ENCODE data around the gene NET1. TPM values are rescaled to one million over a fixed set of nuclear protein-coding genes. Genes with fewer than 3 reads are reported as not detected.
A peak's percentile ranks its signal among the peaks of the same experiment; 100 is the strongest.
"Not testable (repeated sequence)": the region's sequence is repeated elsewhere in the genome, so short reads cannot be mapped to it uniquely, and the experiment has no call there.

The NET1 gene
- total RNA-seq, 1 donor from 2014 or later, result 113 TPM

DNA sequence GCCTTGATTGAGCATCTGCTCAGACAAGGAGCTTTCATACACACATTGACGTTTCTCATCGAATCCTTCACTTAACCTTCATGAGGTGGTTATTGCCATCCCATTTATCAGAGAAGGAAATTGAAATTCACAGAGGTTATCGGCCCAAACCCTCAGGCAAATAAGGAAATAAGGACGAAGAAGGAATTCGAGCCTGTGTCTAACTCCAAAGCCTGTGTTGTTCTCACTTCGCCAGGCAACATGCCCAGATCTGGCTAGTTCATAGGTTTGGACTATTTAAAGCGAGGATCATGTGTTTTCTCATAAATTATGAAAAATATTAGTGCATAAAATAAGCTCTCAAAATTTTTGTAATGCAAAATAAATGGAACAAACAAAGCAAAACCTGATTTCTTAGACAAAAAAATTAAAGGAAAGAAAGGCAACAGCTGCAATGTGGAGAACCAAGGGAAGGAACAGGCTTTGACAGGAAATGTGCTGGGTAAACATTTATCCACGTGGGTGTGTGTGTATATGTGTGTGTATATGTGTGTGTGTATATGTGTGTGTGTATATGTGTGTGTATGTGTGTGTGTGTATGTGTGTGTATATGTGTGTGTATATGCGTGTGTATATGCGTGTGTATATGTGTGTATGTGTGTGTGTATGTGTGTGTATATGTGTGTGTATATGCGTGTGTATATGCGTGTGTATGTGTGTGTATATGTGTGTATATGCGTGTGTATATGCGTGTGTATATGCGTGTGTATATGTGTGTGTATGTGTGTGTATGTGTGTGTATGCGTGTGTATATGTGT lies 42.8 kb upstream of the NET1 start:
- Histone ChIP-seq H3K36me3 (ENCODE audit: control insufficient read depth, insufficient read depth, low read length) (no peaks in the 10 kb centered on the region), H3K4me3 (ENCODE audit: low read depth, low read length) (no peak overlapping the region), H3K27me3 (ENCODE audit: control insufficient read depth, insufficient read depth, low read length) (peaks cover 22% of the 10 kb centered on the region)
- TF ChIP-seq, protein P1, sequence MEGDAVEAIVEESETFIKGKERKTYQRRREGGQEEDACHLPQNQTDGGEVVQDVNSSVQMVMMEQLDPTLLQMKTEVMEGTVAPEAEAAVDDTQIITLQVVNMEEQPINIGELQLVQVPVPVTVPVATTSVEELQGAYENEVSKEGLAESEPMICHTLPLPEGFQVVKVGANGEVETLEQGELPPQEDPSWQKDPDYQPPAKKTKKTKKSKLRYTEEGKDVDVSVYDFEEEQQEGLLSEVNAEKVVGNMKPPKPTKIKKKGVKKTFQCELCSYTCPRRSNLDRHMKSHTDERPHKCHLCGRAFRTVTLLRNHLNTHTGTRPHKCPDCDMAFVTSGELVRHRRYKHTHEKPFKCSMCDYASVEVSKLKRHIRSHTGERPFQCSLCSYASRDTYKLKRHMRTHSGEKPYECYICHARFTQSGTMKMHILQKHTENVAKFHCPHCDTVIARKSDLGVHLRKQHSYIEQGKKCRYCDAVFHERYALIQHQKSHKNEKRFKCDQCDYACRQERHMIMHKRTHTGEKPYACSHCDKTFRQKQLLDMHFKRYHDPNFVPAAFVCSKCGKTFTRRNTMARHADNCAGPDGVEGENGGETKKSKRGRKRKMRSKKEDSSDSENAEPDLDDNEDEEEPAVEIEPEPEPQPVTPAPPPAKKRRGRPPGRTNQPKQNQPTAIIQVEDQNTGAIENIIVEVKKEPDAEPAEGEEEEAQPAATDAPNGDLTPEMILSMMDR (IDR thresholded peaks at IDR 0.05; ENCODE audit: insufficient read depth, low read length, poor library complexity, severe bottlenecking), result no peak
- DNase-seq (ENCODE audit: low read depth), result no peak

DNA sequence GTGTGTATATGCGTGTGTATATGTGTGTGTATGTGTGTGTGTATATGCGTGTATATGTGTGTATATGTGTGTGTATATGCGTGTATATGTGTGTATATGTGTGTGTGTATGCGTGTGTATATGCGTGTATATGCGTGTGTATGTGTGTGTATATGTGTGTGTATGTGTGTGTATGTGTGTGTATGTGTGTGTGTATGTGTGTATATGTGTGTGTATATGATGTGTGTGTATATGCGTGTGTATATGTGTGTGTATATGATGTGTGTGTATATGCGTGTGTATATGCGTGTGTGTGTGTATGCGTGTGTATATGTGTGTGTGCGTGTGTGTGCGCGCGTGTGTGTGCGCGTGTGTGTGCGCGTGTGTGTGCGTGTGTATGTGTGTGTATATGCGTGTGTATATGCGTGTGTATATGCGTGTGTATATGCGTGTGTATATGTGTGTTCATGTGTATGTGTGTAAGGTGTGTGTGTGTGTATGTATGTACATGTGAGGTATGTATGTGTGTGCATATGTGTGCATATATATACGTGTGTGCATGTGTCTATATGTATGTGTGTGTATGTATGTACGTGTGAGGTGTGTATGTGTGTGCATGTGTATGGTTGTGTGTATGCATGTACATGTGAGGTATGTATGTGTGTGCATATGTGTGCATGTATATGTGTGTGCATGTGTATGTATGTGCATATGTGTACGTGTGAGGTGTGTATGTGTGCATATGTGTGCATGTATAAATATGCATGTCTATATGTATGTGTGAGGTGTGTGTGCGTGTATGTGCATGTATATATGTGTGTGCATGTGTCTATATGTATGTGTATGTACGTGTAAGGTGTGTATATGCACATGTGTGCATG lies 41.6 kb upstream of the NET1 start:
- TF ChIP-seq, protein P1 (IDR thresholded peaks at IDR 0.05; ENCODE audit: insufficient read depth, low read length, poor library complexity, severe bottlenecking), result no peak
- H3K27me3 ChIP-seq (ENCODE audit: control insufficient read depth, insufficient read depth, low read length), result peaks cover 12% of the 10 kb centered on the region
- DNase-seq (ENCODE audit: low read depth), result no peak
- no peaks in the 10 kb centered on the region for H3K36me3 ChIP-seq (ENCODE audit: control insufficient read depth, insufficient read depth, low read length)
- H3K4me3 ChIP-seq (ENCODE audit: low read depth, low read length), result no peak overlapping the region

DNA sequence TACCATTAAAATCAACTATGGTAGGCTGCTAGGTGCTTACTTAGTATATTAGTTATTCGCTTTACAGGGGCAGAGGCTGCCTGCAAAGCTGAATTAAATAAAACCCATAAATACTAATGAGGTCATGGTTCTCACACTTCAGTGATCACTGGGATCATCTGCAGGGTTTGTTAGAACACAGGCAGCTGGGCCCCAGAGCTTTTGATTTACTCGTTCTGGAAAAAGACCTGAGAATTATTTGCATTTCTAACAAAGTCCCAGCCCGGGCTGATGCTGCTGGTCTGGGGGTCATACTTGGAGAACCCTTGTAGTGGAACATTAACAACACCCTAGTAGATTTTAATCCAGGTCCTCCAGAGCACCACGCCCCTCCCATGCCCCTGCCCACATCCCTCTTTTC lies 39.0 kb upstream of the NET1 start:
- no peak overlapping the region for H3K4me3 ChIP-seq (ENCODE audit: low read depth, low read length)
- peak; percentile 7 for DNase-seq (ENCODE audit: low read depth)
- H3K27me3 ChIP-seq (ENCODE audit: control insufficient read depth, insufficient read depth, low read length), result no peaks in the 10 kb centered on the region
- H3K36me3 ChIP-seq (ENCODE audit: control insufficient read depth, insufficient read depth, low read length), result no peaks in the 10 kb centered on the region
- TF ChIP-seq, protein P1 (IDR thresholded peaks at IDR 0.05; ENCODE audit: insufficient read depth, low read length, poor library complexity, severe bottlenecking), result no peak

DNA sequence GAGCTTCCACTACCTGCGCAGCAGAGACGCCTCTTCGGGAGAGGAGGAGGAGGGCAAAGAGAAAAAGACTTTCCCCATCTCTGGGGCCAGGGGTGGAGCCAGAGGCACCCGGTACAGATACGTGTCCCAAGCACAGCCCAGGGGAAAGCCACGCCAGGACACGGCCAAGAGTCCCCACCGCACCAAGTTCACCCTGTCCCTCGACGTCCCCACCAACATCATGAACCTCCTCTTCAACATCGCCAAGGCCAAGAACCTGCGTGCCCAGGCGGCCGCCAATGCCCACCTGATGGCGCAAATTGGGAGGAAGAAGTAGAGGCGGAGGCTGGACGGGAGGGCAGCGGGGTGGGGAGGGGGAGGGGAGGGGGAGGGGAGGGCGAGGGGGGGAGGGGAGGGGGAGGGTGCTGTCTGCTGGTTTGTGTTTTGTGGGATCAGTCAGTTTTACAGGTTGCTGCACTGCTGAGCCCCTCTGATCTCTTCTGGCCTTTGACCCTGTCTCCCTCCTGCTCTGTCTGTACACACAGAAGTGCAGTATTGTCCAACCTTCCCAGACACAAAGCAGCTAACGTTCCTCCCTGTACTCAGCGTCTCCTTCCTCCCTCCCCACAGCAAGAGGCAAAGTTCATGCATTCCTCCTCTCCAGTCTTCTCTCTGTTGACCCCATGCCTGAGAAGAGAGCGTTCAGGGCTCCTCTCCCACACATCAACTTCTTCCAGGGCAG lies 38.3 kb upstream of the NET1 start:
- Histone ChIP-seq H3K36me3 (ENCODE audit: control insufficient read depth, insufficient read depth, low read length) (no peaks in the 10 kb centered on the region), H3K4me3 (ENCODE audit: low read depth, low read length) (no peak overlapping the region), H3K27me3 (ENCODE audit: control insufficient read depth, insufficient read depth, low read length) (no peaks in the 10 kb centered on the region)
- DNase-seq (ENCODE audit: low read depth), result no peak
- TF ChIP-seq, protein P1 (IDR thresholded peaks at IDR 0.05; ENCODE audit: insufficient read depth, low read length, poor library complexity, severe bottlenecking), result no peak

DNA sequence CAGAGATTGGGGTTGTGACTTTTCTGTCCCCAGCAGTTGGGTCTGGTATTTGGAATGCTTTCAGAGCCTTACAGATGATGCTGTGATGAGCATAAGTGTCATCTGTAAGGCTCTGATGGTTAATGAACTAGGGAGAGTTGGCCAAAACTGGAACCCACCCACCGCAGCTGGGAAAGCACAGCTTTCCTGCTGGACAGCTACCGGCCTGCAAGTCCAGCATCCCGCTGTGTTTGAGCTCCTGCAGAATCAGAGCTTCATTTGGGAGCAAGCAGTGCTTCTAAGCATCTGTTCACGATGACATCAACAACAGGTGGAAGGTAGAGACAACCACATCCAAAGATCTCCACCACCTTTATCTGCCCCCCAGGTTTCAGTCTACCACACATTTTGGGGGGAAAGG lies 35.9 kb upstream of the NET1 start:
- Histone ChIP-seq H3K36me3 (ENCODE audit: control insufficient read depth, insufficient read depth, low read length) (no peaks in the 10 kb centered on the region), H3K27me3 (ENCODE audit: control insufficient read depth, insufficient read depth, low read length) (no peaks in the 10 kb centered on the region), H3K4me3 (ENCODE audit: low read depth, low read length) (no peak overlapping the region)
- DNase-seq (ENCODE audit: low read depth), result no peak
- TF ChIP-seq, protein P1 (IDR thresholded peaks at IDR 0.05; ENCODE audit: insufficient read depth, low read length, poor library complexity, severe bottlenecking), result no peak

DNA sequence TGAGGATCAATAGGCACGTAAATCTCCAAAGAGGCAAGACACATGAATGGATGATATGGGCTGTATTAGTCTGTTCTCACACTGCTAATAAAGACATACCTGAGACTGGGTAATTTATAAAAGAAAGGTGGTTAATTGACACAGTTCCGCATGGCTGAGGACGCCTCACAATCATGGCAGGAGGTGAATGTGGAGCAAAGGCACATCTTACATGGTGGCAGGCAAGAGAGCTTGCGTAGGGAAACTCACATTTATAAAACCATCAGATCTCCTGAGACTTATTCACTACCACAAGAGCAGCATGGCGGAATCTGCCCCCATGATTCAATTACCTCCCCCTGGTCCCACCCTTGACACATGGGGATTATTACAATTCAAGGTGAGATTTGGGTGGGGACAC lies 33.2 kb upstream of the NET1 start:
- not testable (repeated sequence) for DNase-seq (ENCODE audit: low read depth); H3K4me3 ChIP-seq (ENCODE audit: low read depth, low read length); H3K27me3 ChIP-seq (ENCODE audit: control insufficient read depth, insufficient read depth, low read length); H3K36me3 ChIP-seq (ENCODE audit: control insufficient read depth, insufficient read depth, low read length)

DNA sequence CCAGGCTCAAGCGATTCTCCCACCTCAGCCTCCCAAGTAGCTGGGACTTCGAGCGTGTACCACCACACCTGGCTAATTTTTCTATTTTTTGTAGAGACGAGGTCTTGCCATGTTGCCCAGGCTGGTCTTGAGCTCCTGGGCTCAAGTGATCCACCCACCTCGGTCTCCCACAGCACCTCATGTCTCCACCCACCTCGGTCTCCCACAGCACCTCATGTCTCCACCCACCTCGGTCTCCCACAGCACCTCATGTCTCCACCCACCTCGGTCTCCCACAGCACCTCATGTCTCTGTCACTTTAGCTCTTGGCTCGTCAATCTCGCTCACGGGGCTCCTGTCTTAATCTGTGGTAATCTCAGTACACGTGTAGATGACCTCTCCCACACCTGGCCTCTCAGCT lies 32.0 kb upstream of the NET1 start:
- H3K27me3 ChIP-seq (ENCODE audit: control insufficient read depth, insufficient read depth, low read length); DNase-seq (ENCODE audit: low read depth); H3K36me3 ChIP-seq (ENCODE audit: control insufficient read depth, insufficient read depth, low read length); H3K4me3 ChIP-seq (ENCODE audit: low read depth, low read length): not testable (repeated sequence)

Measured in kidney epithelial cell (primary cell).